AG04450 (cell line): Measurements from ENCODE around the gene TMEM79. TPM values are rescaled to one million over a fixed set of nuclear protein-coding genes. Genes with fewer than 3 reads are reported as not detected.
A peak's percentile ranks its signal among the peaks of the same experiment; 100 is the strongest.

Experiments used
- CTCF ChIA-PET: fragments of 300-600, 350-600 bp; formaldehyde crosslinking; extraction: SDS; loops from one replicate; lab custom pipeline; 2022; ENCODE audit warnings: antibody characterized with exemption, inconsistent platforms; lab: Charles Lee
- POLR2A ChIA-PET: fragments of 350-600 bp; formaldehyde crosslinking; extraction: SDS; loops from one replicate; lab custom pipeline; 2021; ENCODE audit warnings: antibody characterized with exemption, inconsistent platforms; lab: Yijun Ruan, JAX
- DNase-seq: peaks from one replicate; pipeline ENCODE4 v3.0.0-alpha.2; 2011; ENCODE audit warnings: low read depth, low spot score
- H3K27ac ChIP-seq: one replicate; pipeline ENCODE4 v1.5.1; 2012; ENCODE audit warnings: low read depth, low read length, control low read depth
- H3K27me3 ChIP-seq: one replicate; pipeline ENCODE4 v1.6.0; 2012; ENCODE audit warnings: low read length; ENCODE audit not compliant: control insufficient read depth, insufficient read depth
- H3K4me3 ChIP-seq: 2 replicates; pipeline ENCODE4 v1.5.1; 2011; ENCODE audit warnings: mild to moderate bottlenecking, low read depth, low read length, control low read depth
- H3K9me3 ChIP-seq: 2 replicates; pipeline ENCODE4 v1.5.1; 2012; ENCODE audit warnings: low read length; ENCODE audit not compliant: control insufficient read depth, insufficient read depth
- CTCF ChIP-seq: IDR thresholded peaks from 2 replicates; pipeline ENCODE4 v1.5.1; 2011; ENCODE audit warnings: low read depth, low read length, control low read depth, inconsistent platforms
- polyA plus RNA-seq: library from polyadenylated mRNA; depleted of rRNA; stranded (reverse); fragments of >200 nt; gene quantifications from 2 replicates; pipeline ENCODE4 v1.2.3, GENCODE V29; 2011

TMEM79 gene
- polyA plus RNA-seq, 1 experiment: 1.6 TPM

- no peak for TF ChIP-seq CTCF
- Histone ChIP-seq H3K4me3 (peak within 1 kb of the TSS; percentile 95), H3K27ac (peak within 1 kb of the TSS; percentile 68), H3K9me3 (no peaks in the 10 kb centered on the region), H3K27me3 (no peaks in the 10 kb centered on the region)
- ChIA-PET POLR2A (interaction anchor here (0.6 to 2.5 kb wide), 13 partner anchors 9 to 218 kb away, joined by 3 to 14 read pairs (median 4); partner anchors contain the start of genes GLMP, MEF2D and PMF1), CTCF (interaction anchor here (0.9 to 2.5 kb wide), 6 partner anchors 35 to 186 kb away, joined by 3 to 14 read pairs (median 6); no protein-coding TSS in a partner anchor)
- DNase-seq: peak; percentile 97
These were observed 1.5 kb upstream of the TMEM79 start, which contains the start of gene SMG5 for GRCh38 chr1:156282479-156283222. TSS of gene SMG5 (minus strand) at chr1:156282825. CDS start at chr1:156282680, 145 bp downstream.

- no peak for DNase-seq
- H3K4me3 ChIP-seq: peak overlapping the region; percentile 95
- no peak overlapping the region for H3K27ac ChIP-seq
- H3K27me3 ChIP-seq: no peaks in the 10 kb centered on the region
- H3K9me3 ChIP-seq: no peaks in the 10 kb centered on the region
- CTCF ChIA-PET: interaction anchor here (1.0 to 2.5 kb wide), 3 partner anchors 34 to 187 kb away, joined by 3 to 14 read pairs (median 4); no protein-coding TSS in a partner anchor
- POLR2A ChIA-PET: interaction anchor here (1.2 to 2.5 kb wide), 5 partner anchors 8 to 102 kb away, joined by 4 to 14 read pairs (median 6); partner anchors contain the start of gene GLMP
- TF ChIP-seq CTCF: no peak
These were observed 604 bp upstream of the TMEM79 start for GRCh38 chr1:156283521-156283920.

GRCh38 chr1:156284757-156285156 is 632 bp downstream of the TMEM79 start:
- no peak for TF ChIP-seq CTCF
- Histone ChIP-seq H3K27me3 (no peaks in the 10 kb centered on the region), H3K4me3 (no peak overlapping the region), H3K27ac (no peak overlapping the region), H3K9me3 (no peaks in the 10 kb centered on the region)
- POLR2A ChIA-PET: no interaction called here
- DNase-seq: no peak
- CTCF ChIA-PET: interaction anchor here (2.5 kb wide), 1 partner anchor 35 kb away, joined by 14 read pairs; no protein-coding TSS in a partner anchor

GRCh38 chr1:156285437-156285836 is 1.3 kb downstream of the TMEM79 start:
- no peak overlapping the region for H3K4me3 ChIP-seq
- no peaks in the 10 kb centered on the region for H3K9me3 ChIP-seq
- H3K27ac ChIP-seq: no peak overlapping the region
- no peak for DNase-seq
- ChIA-PET CTCF (no interaction called here), POLR2A (no interaction called here)
- no peaks in the 10 kb centered on the region for H3K27me3 ChIP-seq
- no peak for TF ChIP-seq CTCF

- TF ChIP-seq CTCF: no peak
- Histone ChIP-seq H3K27ac (no peak overlapping the region), H3K27me3 (no peaks in the 10 kb centered on the region), H3K9me3 (no peaks in the 10 kb centered on the region), H3K4me3 (no peak overlapping the region)
- no peak for DNase-seq
- ChIA-PET CTCF (no interaction called here), POLR2A (interaction anchor here (1.0 kb wide), 1 partner anchor 10 kb away, joined by 3 read pairs; the partner anchor contains the start of gene GLMP)
These were observed 1.9 kb downstream of the TMEM79 start for GRCh38 chr1:156286061-156286460.
